Measurements from ENCODE around the gene ADARB2. TPM values are rescaled to one million over a fixed set of nuclear protein-coding genes. Genes with fewer than 3 reads are reported as not detected.

The ADARB2 gene
- total RNA-seq, 3 donors from 2014 or later (not counting 1 experiment from before 2014, with no cell fraction given), result 0.27 to 0.78 (median 0.40) TPM

GRCh38 chr10:1567742-1568495 lies 169.4 kb downstream of the ADARB2 start:
- WGBS (ENCODE audit: insufficient coverage), result 83% methylated on average over 26 of the region's 29 CpGs
- intact Hi-C loops (cut with micrococcal nuclease), result no loop called here
- Histone ChIP-seq H3K4me3 (ENCODE audit: low read length) (no peak overlapping the region), H3K4me1 (ENCODE audit: control insufficient read depth, insufficient read depth, low read length) (no peaks in the 10 kb centered on the region), H3K27me3 (ENCODE audit: control insufficient read depth, insufficient read depth, low read length) (no peaks in the 10 kb centered on the region), H3K9me3 (ENCODE audit: control insufficient read depth, insufficient read depth, low read length) (no peaks in the 10 kb centered on the region), H3K36me3 (ENCODE audit: control insufficient read depth, insufficient read depth, low read length) (no peaks in the 10 kb centered on the region), H3K27ac (ENCODE audit: low read length) (no peak overlapping the region)
- Mint-ChIP-seq H3K27ac (no peak overlapping the region), H3K9me3 (peaks cover 0 to 3% of the 10 kb centered on the region in 2 donors), H3K36me3 (no peaks in the 10 kb centered on the region), H3K27me3 (ENCODE audit: low read depth in 2 of 2) (peaks cover 4 to 6% of the 10 kb centered on the region in 2 donors), H3K4me1 (peaks cover 0 to 6% of the 10 kb centered on the region in 2 donors), H3K4me3 (no peak overlapping the region)
- TF ChIP-seq CTCF (IDR thresholded peaks at IDR 0.05), result no peak
- ATAC-seq (no peak), DNase-seq (no peak)

GRCh38 chr10:1567152-1567551 lies 170.2 kb downstream of the ADARB2 start:
- Mint-ChIP-seq H3K9me3 (peaks cover 0 to 3% of the 10 kb centered on the region in 2 donors), H3K27ac (no peak overlapping the region), H3K4me1 (peaks cover 0 to 6% of the 10 kb centered on the region in 2 donors), H3K4me3 (no peak overlapping the region), H3K27me3 (ENCODE audit: low read depth in 2 of 2) (peaks cover 4 to 6% of the 10 kb centered on the region in 2 donors), H3K36me3 (no peaks in the 10 kb centered on the region)
- TF ChIP-seq CTCF (IDR thresholded peaks at IDR 0.05), result no peak
- no peaks in the 10 kb centered on the region for H3K9me3 ChIP-seq (ENCODE audit: control insufficient read depth, insufficient read depth, low read length)
- intact Hi-C loops (cut with micrococcal nuclease), result no loop called here
- no peaks in the 10 kb centered on the region for H3K4me1 ChIP-seq (ENCODE audit: control insufficient read depth, insufficient read depth, low read length)
- DNase-seq (no peak), ATAC-seq (no peak)
- no peak overlapping the region for H3K27ac ChIP-seq (ENCODE audit: low read length)
- H3K36me3 ChIP-seq (ENCODE audit: control insufficient read depth, insufficient read depth, low read length), result no peaks in the 10 kb centered on the region
- H3K4me3 ChIP-seq (ENCODE audit: low read length), result no peak overlapping the region
- H3K27me3 ChIP-seq (ENCODE audit: control insufficient read depth, insufficient read depth, low read length), result no peaks in the 10 kb centered on the region
- 89% methylated on average over 3 of the region's 7 CpGs for WGBS (ENCODE audit: insufficient coverage)

- Histone ChIP-seq H3K27me3 (ENCODE audit: control insufficient read depth, insufficient read depth, low read length) (no peaks in the 10 kb centered on the region), H3K36me3 (ENCODE audit: control insufficient read depth, insufficient read depth, low read length) (no peaks in the 10 kb centered on the region), H3K9me3 (ENCODE audit: control insufficient read depth, insufficient read depth, low read length) (no peaks in the 10 kb centered on the region), H3K27ac (ENCODE audit: low read length) (no peak overlapping the region), H3K4me1 (ENCODE audit: control insufficient read depth, insufficient read depth, low read length) (no peaks in the 10 kb centered on the region), H3K4me3 (ENCODE audit: low read length) (no peak overlapping the region)
- H3K9me3 Mint-ChIP-seq, result no peaks in the 10 kb centered on the region
- H3K4me1 Mint-ChIP-seq, result no peaks in the 10 kb centered on the region
- peaks cover 6% of the 10 kb centered on the region in 2 donors for H3K27me3 Mint-ChIP-seq (ENCODE audit: low read depth in 2 of 2)
- DNase-seq, result no peak
- H3K4me3 Mint-ChIP-seq, result no peak overlapping the region
- intact Hi-C loops (cut with micrococcal nuclease), result no loop called here
- ATAC-seq, result no peak
- WGBS (ENCODE audit: insufficient coverage), result 92% methylated on average over 11 of the region's 11 CpGs
- no peak for TF ChIP-seq CTCF (IDR thresholded peaks at IDR 0.05)
- no peak overlapping the region for H3K27ac Mint-ChIP-seq
- no peaks in the 10 kb centered on the region for H3K36me3 Mint-ChIP-seq
Measured at GRCh38 chr10:1564791-1565190, 172.5 kb downstream of the ADARB2 start.

GRCh38 chr10:1563028-1563427 lies 174.3 kb downstream of the ADARB2 start:
- Mint-ChIP-seq H3K4me1 (no peaks in the 10 kb centered on the region), H3K4me3 (no peak overlapping the region), H3K36me3 (no peaks in the 10 kb centered on the region), H3K27me3 (ENCODE audit: low read depth in 2 of 2) (peaks cover 15% of the 10 kb centered on the region in 2 donors), H3K27ac (no peak overlapping the region), H3K9me3 (no peaks in the 10 kb centered on the region)
- H3K36me3 ChIP-seq (ENCODE audit: control insufficient read depth, insufficient read depth, low read length), result no peaks in the 10 kb centered on the region
- H3K27me3 ChIP-seq (ENCODE audit: control insufficient read depth, insufficient read depth, low read length), result no peaks in the 10 kb centered on the region
- intact Hi-C loops (cut with micrococcal nuclease), result no loop called here
- H3K9me3 ChIP-seq (ENCODE audit: control insufficient read depth, insufficient read depth, low read length), result no peaks in the 10 kb centered on the region
- H3K4me3 ChIP-seq (ENCODE audit: low read length), result no peak overlapping the region
- TF ChIP-seq CTCF (IDR thresholded peaks at IDR 0.05), result no peak
- H3K27ac ChIP-seq (ENCODE audit: low read length), result no peak overlapping the region
- peak in 1 of 3 donors; percentile 25 for ATAC-seq
- WGBS (ENCODE audit: insufficient coverage), result 83% methylated on average over 13 of the region's 13 CpGs
- DNase-seq, result no peak
- H3K4me1 ChIP-seq (ENCODE audit: control insufficient read depth, insufficient read depth, low read length), result no peaks in the 10 kb centered on the region
